Right forelimb (tissue), 1 donor: Measurements from ENCODE around the gene DDX27.

Experiments
- DNase-seq: peaks from one replicate; pipeline ENCODE4 v3.0.0-alpha.2; 2018

DDX27 gene

GRCh38 chr20:49292010-49292409 lies 72.8 kb downstream of the DDX27 start:
- no peak for DNase-seq

GRCh38 chr20:49293122-49293521 lies 73.9 kb downstream of the DDX27 start:
- DNase-seq, result no peak
